ENCODE measurements around the gene VSIR. TPM values are rescaled to one million over a fixed set of nuclear protein-coding genes. Genes with fewer than 3 reads are reported as not detected.

The VSIR gene
- total and polyA plus RNA-seq, 2 donors from 2014 or later: 32.1 to 66.6 TPM

DNA sequence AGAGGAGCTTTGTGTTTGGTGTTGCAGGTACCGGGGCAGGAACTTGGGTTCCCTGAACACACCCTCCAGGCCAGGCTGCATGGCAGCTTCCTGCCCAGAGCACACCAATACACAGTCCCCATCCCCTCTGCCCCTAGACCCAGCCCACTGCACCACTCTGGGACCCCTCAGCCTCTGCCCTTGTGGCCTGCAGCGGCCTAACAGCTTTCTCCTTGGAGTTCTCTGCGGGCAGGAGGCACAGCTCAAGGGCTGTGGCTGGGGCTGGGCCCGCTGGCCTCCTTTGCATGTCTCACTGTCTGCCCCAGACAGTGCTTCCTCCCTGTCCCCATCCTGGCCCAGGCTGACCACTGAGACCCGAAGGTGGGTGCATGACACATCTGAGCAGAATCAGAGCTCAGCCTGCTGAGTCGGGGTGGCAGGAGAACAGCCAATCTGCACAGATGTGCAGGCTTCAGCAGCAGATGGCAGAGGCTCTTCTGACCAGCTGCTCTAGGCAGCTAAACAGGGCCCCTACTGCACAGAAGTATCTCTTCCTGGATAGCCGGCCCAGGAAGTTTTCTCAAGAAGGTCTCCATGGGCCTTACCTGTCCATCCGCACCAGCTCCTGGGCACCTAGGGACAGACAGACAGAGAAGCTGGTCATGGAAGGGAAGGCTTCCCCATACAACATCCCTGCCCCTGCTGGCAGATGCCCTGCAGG lies 20.8 kb downstream of the VSIR start:
- no peaks in the 10 kb centered on the region for H3K9me3 ChIP-seq (ENCODE audit: control insufficient read depth in 2 of 3, insufficient read depth in 1 of 3, low read length in 3 of 3)
- peaks cover 0 to 7% (median 0%) of the 10 kb centered on the region in 3 donors for H3K36me3 ChIP-seq (ENCODE audit: control insufficient read depth in 2 of 3, insufficient read depth in 3 of 3, low read length in 3 of 3)
- intact Hi-C loops (cut with DNase I): no loop called here
- peaks cover 0 to 46% (median 20%) of the 10 kb centered on the region in 3 donors for H3K4me1 ChIP-seq (ENCODE audit: control insufficient read depth in 2 of 3, insufficient read depth in 2 of 3, low read depth in 1 of 3, low read length in 3 of 3)
- FAIRE-seq (no peak), DNase-seq (peak in 1 of 5 donors; percentile 71)
- peak overlapping the region in 1 of 2 donors; percentile 16 for H3K27ac ChIP-seq (ENCODE audit: low read depth in 2 of 2, low read length in 2 of 2)
- no peak overlapping the region for H3K4me3 ChIP-seq (ENCODE audit: low read length in 3 of 3)
- H3K9ac ChIP-seq (ENCODE audit: low read length in 3 of 3): no peak overlapping the region
- TF ChIP-seq, protein P1, sequence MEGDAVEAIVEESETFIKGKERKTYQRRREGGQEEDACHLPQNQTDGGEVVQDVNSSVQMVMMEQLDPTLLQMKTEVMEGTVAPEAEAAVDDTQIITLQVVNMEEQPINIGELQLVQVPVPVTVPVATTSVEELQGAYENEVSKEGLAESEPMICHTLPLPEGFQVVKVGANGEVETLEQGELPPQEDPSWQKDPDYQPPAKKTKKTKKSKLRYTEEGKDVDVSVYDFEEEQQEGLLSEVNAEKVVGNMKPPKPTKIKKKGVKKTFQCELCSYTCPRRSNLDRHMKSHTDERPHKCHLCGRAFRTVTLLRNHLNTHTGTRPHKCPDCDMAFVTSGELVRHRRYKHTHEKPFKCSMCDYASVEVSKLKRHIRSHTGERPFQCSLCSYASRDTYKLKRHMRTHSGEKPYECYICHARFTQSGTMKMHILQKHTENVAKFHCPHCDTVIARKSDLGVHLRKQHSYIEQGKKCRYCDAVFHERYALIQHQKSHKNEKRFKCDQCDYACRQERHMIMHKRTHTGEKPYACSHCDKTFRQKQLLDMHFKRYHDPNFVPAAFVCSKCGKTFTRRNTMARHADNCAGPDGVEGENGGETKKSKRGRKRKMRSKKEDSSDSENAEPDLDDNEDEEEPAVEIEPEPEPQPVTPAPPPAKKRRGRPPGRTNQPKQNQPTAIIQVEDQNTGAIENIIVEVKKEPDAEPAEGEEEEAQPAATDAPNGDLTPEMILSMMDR (IDR thresholded peaks at IDR 0.05; ENCODE audit: borderline replicate concordance, extremely low read depth, insufficient read depth): no peak
- H3K27me3 ChIP-seq (ENCODE audit: control insufficient read depth, insufficient read depth, low read length): no peaks in the 10 kb centered on the region

DNA sequence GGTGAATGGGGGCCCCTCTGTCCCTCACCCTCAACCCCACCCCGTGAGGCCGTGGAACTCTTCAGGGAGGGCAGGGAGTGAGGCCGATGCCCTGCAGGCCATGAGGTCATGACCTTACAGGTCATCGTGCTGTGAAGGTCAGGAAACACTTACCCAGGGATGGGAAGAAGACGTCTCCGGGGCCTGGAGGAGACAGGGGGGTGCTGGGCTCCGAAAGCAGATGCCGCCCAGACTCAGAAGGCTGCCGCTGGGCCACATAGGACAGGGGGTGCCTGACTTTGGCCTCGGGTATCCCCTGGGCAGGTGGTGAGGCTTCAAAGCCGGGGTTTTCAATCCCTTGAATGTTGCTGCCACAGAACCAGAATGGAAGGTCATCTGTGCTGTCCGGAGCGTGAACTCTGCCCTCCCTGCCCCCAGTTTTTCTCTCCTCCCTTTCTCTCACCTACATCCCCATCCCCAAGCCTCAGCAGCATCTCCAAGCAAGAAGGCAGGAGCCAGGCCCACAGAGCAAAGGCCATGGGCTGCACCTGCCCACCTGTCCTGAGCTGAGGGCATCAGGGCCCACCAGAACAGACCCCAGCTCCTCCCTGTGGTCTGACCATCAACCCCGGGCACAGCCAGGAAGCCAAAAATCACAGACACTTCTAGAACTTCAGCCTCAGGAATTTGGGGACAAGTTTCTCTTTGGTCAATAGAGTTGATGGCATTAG lies 21.6 kb downstream of the VSIR start:
- peaks cover 0 to 7% (median 0%) of the 10 kb centered on the region in 3 donors for H3K36me3 ChIP-seq (ENCODE audit: control insufficient read depth in 2 of 3, insufficient read depth in 3 of 3, low read length in 3 of 3)
- DNase-seq: peak in 1 of 5 donors; percentile 62
- FAIRE-seq: no peak
- H3K27ac ChIP-seq (ENCODE audit: low read depth in 2 of 2, low read length in 2 of 2): no peak overlapping the region
- TF ChIP-seq, protein P1 (IDR thresholded peaks at IDR 0.05; ENCODE audit: borderline replicate concordance, extremely low read depth, insufficient read depth): no peak
- H3K4me3 ChIP-seq (ENCODE audit: low read length in 3 of 3): no peak overlapping the region
- H3K9ac ChIP-seq (ENCODE audit: low read length in 3 of 3): no peak overlapping the region
- H3K4me1 ChIP-seq (ENCODE audit: control insufficient read depth in 2 of 3, insufficient read depth in 2 of 3, low read depth in 1 of 3, low read length in 3 of 3): peaks cover 0 to 49% (median 25%) of the 10 kb centered on the region in 3 donors
- no peaks in the 10 kb centered on the region for H3K27me3 ChIP-seq (ENCODE audit: control insufficient read depth, insufficient read depth, low read length)
- intact Hi-C loops (cut with DNase I): no loop called here
- H3K9me3 ChIP-seq (ENCODE audit: control insufficient read depth in 2 of 3, insufficient read depth in 1 of 3, low read length in 3 of 3): no peaks in the 10 kb centered on the region

DNA sequence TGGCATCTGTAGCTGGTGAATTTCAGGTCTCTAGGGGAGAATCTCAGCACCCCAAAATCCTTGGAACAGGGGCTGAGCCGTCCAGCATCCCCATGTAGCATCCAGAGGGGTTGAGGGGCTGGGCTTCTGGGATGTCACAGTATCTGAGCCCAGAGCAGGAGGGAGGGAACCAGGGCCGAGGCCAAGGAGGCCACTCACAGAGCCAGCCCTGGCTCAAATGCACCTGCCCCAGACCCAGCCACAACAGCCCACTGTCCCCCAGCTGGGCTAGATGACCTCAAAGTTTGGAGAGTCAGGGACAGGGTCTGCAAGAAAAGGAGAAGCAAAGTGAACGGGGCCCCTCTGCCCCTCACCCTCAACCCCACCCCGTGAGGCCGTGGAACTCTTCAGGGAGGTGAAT lies 22.3 kb downstream of the VSIR start:
- TF ChIP-seq, protein P1 (IDR thresholded peaks at IDR 0.05; ENCODE audit: borderline replicate concordance, extremely low read depth, insufficient read depth): no peak
- H3K27ac ChIP-seq (ENCODE audit: low read depth in 2 of 2, low read length in 2 of 2): no peak overlapping the region
- no peak for DNase-seq
- peaks cover 0 to 7% (median 0%) of the 10 kb centered on the region in 3 donors for H3K36me3 ChIP-seq (ENCODE audit: control insufficient read depth in 2 of 3, insufficient read depth in 3 of 3, low read length in 3 of 3)
- no peaks in the 10 kb centered on the region for H3K9me3 ChIP-seq (ENCODE audit: control insufficient read depth in 2 of 3, insufficient read depth in 1 of 3, low read length in 3 of 3)
- no peak overlapping the region for H3K9ac ChIP-seq (ENCODE audit: low read length in 3 of 3)
- no peak for FAIRE-seq
- intact Hi-C loops (cut with DNase I): no loop called here
- H3K4me1 ChIP-seq (ENCODE audit: control insufficient read depth in 2 of 3, insufficient read depth in 2 of 3, low read depth in 1 of 3, low read length in 3 of 3): peaks cover 0 to 52% (median 25%) of the 10 kb centered on the region in 3 donors
- no peak overlapping the region for H3K4me3 ChIP-seq (ENCODE audit: low read length in 3 of 3)
- H3K27me3 ChIP-seq (ENCODE audit: control insufficient read depth, insufficient read depth, low read length): no peaks in the 10 kb centered on the region

All from kidney (tissue), 14 donors.